HEK293T (cell line): ENCODE measurements around the gene ZNF774.

Experiments
- ARNT ChIP-seq: fragments of 450-650 bp; IDR thresholded peaks from 2 replicates; pipeline ENCODE4 v1.6.1; 2017; ENCODE audit warnings: mild to moderate bottlenecking
- BHLHE40 ChIP-seq: fragments of 450-650 bp; IDR thresholded peaks from 2 replicates; pipeline ENCODE4 v1.6.1; 2016; ENCODE audit warnings: mild to moderate bottlenecking, moderate library complexity, borderline replicate concordance
- CTBP1 ChIP-seq: fragments of 450-650 bp; IDR thresholded peaks from 2 replicates; pipeline ENCODE4 v1.6.1; 2016; ENCODE audit warnings: borderline replicate concordance
- ELF4 ChIP-seq: fragments of 450-650 bp; IDR thresholded peaks from 2 replicates; pipeline ENCODE4 v1.6.1; 2017; ENCODE audit warnings: antibody characterized with exemption
- FOXA1 ChIP-seq: fragments of 450-650 bp; IDR thresholded peaks from 2 replicates; pipeline ENCODE4 v1.6.1; 2016; ENCODE audit warnings: mild to moderate bottlenecking
- FOXM1 ChIP-seq: fragments of 450-650 bp; IDR thresholded peaks from 2 replicates; pipeline ENCODE4 v1.6.1; 2017; ENCODE audit warnings: mild to moderate bottlenecking, borderline replicate concordance
- HDGF ChIP-seq: fragments of 450-650 bp; IDR thresholded peaks from 2 replicates; pipeline ENCODE4 v1.6.1; 2017; ENCODE audit warnings: antibody characterized with exemption, borderline replicate concordance
- L3MBTL2 ChIP-seq: fragments of 450-650 bp; conservative IDR thresholded peaks from 2 replicates; pipeline ENCODE4 v1.6.1; 2016; ENCODE audit warnings: mild to moderate bottlenecking
- NFRKB ChIP-seq: fragments of 450-650 bp; IDR thresholded peaks from 2 replicates; pipeline ENCODE4 v1.6.1; 2016; ENCODE audit warnings: mild to moderate bottlenecking, moderate library complexity
- SP1 ChIP-seq: fragments of 450-650 bp; IDR thresholded peaks from 2 replicates; pipeline ENCODE4 v1.6.1; 2017
- SUZ12 ChIP-seq: fragments of 450-650 bp; IDR thresholded peaks from 2 replicates; pipeline ENCODE4 v1.6.1; 2016; ENCODE audit warnings: mild to moderate bottlenecking
- ZNF384 ChIP-seq: fragments of 450-650 bp; IDR thresholded peaks from 2 replicates; pipeline ENCODE4 v1.6.1; 2016
- TF ChIP-seq, protein P1 (sequence below): fragments of 450-650 bp; IDR thresholded peaks from 2 replicates; pipeline ENCODE4 v1.6.1; 2016

- no peak for TF ChIP-seq SP1
- TF ChIP-seq ZNF384 = no peak
- no peak for TF ChIP-seq BHLHE40
- no peak for TF ChIP-seq CTBP1
- no peak for TF ChIP-seq HDGF
- no peak for TF ChIP-seq ARNT
- TF ChIP-seq, protein P1, sequence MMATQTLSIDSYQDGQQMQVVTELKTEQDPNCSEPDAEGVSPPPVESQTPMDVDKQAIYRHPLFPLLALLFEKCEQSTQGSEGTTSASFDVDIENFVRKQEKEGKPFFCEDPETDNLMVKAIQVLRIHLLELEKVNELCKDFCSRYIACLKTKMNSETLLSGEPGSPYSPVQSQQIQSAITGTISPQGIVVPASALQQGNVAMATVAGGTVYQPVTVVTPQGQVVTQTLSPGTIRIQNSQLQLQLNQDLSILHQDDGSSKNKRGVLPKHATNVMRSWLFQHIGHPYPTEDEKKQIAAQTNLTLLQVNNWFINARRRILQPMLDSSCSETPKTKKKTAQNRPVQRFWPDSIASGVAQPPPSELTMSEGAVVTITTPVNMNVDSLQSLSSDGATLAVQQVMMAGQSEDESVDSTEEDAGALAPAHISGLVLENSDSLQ = 0 out of 2 replicates have a peak, but pooled peaks have one; percentile 9
- TF ChIP-seq SUZ12 = no peak
- no peak for TF ChIP-seq FOXM1
- 0 out of 2 replicates have a peak, but pooled peaks have one; percentile 18 for TF ChIP-seq ELF4
- no peak for TF ChIP-seq FOXA1
- no peak for TF ChIP-seq NFRKB
- no peak for TF ChIP-seq L3MBTL2
Measured at GRCh38 chr15:90400759-90401314, 48.8 kb downstream of the ZNF774 start.
